ENCODE results near the gene MEI4.
"Not testable (repeated sequence)": the region's sequence is repeated elsewhere in the genome, so short reads cannot be mapped to it uniquely, and the experiment has no call there.

The MEI4 gene

DNA sequence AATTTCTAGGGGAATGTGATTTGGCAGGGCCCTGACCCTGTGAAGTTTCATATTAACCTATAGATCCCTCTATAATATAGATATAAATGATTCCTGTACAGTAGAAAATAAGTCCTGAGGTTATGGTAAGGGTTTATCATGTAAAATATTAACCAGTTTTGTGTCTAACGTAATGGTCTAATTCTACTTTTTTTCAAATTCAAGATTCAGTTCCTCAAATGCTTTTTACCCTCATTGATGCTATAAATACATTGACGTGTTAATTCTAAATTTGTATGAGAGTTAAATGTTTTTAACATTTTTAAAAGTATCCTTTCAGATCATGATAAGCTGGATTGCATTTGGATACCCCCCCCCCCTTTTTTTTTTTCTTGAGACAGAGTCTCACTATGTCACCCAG is 169.4 kb downstream of the MEI4 start:
- DNase-seq: no peak

DNA sequence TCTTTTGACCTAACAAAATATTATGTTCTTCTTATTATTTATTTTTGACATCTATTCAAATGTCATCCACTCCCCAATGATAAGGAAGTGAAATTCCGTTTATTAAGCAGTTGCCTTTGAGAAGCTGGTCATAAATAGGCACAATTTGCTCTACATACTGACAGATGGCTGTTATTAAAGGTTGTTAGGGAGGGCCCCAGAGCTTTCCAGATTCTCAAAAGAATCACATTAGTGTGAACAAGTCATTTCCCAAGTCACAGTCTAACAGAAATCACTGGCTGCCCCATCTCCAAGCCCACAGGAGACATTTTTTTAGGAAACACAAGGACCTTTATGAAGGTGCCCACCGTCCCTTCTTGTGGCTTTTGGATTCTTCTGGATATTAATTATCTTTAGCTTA is 172.4 kb downstream of the MEI4 start:
- DNase-seq: no peak

DNA sequence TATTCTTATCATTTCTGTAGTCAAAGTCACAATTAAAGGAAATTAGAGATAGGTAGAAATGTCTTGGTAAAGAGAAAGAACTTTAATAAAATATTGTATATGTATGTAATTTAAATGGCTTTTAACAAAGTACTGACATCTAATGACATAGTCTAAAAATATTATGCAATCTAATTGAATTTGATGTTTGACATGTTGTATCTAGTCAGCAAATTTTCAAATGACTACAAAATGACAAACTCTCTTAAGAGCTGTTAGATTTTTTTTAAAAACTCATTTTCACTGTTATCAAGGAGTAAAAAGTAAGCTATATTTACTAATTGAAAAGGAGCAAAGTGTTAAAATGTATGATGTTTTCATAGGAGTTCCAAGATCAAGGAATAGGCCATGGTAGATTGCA is 176.9 kb downstream of the MEI4 start:
- DNase-seq: no peak

DNA sequence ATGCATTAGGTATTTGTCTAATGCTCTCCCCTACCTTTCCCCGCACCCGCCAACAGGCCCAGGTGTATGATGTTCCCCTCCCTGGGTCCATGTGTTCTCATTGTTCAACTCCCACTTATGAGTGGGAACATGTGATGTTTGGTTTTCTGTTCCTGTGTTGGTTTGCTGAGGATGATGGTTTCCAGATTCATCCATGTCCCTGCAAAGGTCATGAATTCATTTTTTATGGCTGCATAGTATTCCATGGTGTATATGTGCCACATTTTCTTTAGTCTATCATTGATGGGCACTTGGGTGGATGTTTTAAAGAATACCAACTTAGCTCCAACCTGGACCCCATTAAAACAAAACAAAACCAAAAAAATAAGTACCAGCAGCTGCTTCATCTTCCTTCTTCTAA is 180.9 kb downstream of the MEI4 start:
- DNase-seq: not testable (repeated sequence)

DNA sequence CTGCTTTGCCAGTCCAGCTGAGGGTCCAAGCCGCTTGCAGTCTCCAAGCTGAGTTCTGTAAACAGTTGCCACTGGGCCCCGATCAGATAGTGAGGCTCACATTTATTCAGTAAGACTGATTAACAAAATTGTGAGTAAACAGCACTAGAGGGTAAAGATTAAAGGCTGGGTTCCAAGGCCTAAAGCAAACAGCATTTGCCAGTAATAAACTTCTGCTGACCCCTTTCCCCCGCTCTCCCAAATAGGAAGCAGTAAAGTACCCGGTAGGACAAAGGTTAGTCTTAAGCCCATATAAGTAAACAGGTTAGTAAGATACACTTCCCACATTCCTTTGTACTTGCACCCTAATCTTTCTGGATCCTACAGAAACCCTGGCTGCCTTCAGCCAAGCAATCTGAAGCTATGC is 181.8 kb downstream of the MEI4 start:
- DNase-seq: no peak

DNA sequence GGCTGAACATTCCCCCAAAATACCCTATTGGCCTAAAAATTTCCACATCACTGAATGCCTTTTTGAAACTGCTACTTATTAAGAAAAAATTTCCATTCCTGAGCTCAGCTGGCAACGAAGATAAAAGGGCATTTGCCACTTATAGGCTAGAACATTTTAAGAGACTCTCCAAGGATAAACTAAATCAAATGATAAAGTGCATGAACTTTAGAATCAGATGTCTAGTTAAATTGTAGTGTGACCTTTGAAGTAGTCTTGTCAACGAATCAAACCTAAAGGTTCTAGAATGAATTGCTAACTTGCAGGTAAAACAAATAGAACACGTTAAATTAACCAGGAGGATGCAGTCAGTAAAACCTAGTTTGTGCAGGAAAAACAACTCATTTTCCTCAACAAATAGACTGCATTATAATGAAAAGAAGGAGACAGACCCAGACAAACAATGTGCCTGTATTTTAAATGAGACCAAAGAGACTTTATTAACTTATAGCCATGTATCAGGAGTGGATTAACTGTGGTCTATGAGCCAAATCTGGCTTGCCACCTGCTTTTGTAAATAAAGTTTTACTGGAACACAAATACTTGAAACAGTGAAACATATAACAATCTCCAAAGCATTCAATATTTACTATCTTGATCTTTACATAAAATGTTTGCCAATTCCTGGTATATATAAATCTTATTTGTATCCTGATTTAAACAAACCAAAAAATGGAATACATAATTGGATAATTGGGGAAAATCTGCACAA is 184.4 kb downstream of the MEI4 start:
- no peak for DNase-seq

DNA sequence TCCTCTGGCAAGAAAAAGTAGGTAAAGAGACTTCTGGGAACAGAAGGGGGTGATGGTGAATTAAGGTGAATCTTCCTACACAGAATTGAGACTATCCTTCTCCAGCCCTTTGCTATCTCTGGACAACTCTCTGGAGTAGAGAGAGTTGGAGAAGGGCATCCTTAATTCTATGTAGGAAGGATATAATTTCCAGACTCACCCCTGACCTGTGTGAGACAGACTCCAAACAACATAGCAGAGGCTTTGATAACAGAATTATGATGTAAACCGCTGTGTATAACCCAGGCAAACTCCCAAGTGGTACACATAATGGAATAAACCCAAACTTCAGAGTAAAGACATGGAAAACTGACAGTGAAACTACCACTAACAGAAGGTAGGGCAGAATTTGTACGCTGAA is 186.5 kb downstream of the MEI4 start:
- DNase-seq: no peak

DNA sequence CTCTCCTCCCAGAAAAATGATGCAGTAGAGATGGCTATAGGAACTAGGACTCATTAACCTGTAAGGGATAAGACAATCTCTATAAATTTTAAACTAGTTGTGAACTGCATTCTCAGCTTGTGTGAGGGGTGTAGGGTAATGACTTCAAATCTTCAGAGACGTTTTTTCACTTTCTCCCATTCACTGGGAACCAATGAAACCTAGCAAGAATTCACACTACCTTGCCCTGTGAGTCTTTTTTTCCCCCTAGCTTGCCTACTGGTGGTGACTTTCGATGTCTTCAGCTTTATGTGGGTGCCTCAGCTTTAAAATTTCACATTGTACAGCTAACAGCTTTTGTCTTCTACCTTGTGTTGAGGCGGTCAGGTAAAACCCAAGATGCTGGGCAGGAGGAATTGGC is 192.0 kb downstream of the MEI4 start:
- DNase-seq: no peak

DNA sequence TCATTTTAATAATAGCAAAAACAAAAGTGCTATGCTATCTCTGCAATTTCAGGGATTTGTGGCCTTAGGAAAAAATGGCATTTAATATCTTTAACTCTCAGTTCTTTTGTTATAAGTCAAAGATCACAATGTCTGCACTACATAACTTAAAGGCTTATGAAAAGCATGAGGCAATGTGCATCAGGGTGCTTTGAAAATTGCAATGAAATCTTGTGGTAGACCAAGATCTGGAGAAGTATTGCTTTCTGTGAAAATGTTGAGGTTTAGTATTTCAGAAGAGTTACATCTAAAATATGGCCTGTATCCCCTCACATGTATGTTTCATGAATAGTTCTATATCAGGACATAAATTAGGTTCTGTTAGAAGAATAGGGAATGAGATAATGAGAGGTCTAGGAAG is 200.6 kb downstream of the MEI4 start:
- no peak for DNase-seq

DNA sequence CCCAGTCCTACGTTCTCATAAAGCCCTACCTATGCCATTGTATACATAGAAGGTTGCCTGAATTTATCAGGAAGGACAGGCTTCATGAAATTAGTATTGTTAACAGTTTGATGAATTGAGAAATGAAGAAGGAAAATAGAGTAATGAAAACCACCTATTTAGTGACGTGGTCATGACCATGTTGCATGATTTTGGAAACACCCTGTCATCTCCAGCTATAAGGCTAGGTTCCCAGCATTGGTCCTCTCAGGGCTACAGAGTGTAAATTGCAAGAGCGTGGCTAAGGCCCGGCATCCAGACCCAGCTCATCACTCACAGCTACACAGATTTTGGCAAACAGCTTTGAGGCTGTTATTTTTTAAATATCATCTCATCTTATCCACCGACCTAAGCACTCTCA is 203.6 kb downstream of the MEI4 start:
- DNase-seq: no peak

DNA sequence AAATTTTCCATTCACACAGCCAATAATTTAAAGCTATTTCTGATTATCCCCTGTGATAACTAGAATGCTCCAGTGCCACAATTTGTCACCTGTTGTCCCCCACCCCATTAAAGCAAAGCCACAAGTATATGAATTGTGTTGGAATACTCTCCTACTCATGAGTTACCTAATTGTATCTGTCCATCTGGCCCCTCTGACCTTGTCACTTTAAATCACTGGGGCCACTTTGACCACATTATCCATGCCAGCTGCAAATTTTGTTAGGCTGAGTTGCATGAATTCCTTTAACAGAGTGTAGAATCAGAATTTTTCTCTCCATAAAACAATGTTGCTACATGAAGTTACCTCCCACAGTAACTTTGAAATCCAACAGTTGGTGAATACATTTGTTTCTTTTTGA is 204.6 kb downstream of the MEI4 start:
- DNase-seq: no peak

DNA sequence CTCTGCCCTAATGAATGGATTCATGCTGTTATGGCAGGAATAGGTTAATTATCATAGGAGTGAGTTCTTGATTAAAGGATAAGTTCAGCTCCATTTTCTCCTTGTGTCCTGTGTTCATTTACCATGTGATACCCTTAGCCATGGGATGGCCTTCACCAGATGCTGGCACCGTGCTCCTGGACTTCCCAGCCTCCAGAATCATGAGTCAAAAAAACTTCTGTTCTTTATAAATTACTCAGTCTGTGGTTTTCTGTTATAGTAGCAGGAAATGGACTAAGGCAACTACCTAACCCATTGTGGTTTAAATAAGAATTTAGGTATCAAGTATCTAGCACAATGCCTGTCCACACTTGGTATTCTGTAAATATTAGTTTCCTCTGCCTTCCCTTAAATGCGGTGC is 223.5 kb downstream of the MEI4 start:
- DNase-seq: no peak

DNA sequence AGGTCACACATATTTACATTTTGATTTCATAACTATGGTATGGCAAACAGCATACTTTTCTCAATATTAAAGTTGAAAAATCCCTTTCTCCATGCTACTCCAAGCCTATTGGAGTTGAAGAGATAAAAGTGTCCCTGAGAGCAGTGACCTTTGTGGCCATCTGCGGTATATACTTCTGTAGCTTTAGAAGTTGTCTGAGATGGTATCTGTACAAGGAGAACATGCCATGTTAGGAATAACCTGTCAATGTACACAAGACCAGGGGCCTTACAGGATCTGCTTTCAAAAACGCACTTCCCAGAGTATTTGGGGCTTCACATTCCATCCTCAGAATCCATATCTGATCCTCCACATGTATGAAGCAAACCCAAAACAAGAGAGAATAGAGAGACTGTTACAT is 226.7 kb downstream of the MEI4 start:
- DNase-seq: no peak

DNA sequence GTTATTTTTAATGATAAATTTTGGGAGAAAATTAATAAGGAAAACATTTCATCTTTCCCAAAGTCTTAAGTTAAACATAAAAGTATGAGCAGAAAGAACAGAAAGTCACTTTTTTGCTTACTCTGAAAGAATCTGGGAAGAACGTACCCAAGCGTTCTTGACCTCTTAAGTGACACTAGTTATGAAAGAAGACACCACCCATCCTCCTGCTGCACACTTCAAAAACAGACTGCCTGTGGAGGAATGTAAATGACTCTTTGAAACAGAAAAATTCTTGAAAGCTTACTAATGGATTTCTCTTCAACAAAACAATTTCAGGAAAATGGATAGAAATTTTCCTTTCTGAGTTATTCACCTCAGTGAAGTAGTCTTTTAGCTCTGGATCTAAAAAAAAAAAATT is 227.7 kb downstream of the MEI4 start:
- DNase-seq: no peak

DNA sequence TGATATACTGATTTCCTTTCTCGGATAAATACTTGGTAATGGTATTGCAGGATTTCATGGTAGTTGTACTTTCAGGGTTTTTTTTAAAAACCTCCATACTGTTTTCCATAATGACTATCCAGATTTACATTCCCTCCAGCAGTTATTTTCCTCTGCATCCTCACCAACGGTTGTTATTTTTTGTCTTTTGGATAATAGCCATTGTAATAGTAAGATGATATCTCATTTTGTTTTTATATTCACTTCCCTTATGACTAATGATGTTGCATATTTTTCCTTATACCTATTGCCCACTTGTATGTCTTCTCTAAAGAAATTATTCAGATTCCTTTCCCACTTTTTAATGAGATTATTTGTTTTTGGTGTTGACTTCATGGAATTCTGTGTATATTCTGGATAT is 231.0 kb downstream of the MEI4 start:
- no peak for DNase-seq

DNA sequence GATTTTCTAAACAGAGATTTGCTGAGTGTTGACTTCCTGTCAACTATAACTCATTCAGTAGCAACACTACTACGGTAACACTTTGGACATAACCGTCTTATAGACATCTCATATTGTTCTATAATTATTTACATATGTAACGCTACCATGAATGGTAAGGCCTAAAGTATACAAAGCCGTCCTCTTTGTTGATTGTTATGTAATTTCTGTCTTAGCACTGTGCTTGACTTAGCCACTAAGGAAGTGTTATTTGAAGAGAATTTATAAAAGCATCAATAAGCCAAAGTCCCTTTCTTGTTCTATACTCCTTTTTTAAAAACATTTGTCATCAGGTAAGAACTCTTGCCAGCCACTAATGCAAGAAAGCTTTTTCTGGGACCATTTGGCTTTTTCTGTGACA is 240.6 kb downstream of the MEI4 start:
- DNase-seq: no peak

DNA sequence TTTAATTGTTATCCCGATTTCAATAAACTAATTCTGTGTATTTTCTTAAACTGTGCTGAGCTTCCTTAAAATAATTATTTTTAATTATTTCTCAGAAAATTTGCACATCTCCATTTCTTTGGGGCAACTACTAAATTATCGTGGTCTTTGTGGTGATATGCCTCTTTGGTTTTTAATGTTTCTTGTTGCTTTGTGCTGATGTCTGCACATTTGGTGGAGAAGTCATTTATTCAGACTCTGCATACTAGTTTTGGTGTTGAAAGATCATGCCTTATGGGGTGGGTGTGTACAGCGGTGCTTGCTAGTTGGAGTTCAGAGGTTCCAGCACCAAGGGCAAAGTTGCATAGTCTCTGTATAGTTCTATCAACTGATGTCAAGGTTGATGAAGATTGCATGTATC is 253.2 kb downstream of the MEI4 start:
- DNase-seq: no peak

DNA sequence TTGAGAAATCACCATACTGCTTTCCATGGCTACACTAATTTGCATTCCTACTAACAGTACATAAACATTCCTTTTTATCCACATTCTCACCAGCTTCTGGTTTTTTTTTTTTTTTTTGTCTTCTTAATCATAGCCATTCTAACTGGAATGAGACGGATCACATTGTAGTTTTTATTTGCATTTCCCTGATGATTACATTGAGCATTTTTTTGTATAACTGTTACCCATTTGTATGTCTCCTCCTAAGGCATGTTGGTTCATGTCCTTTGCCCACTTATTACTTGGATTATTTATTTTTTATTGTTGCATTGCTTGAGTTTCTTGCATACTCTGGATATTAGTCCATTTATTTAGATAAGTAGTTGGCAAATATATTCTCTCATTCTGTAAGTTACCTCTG is 258.0 kb downstream of the MEI4 start:
- no peak for DNase-seq

DNA sequence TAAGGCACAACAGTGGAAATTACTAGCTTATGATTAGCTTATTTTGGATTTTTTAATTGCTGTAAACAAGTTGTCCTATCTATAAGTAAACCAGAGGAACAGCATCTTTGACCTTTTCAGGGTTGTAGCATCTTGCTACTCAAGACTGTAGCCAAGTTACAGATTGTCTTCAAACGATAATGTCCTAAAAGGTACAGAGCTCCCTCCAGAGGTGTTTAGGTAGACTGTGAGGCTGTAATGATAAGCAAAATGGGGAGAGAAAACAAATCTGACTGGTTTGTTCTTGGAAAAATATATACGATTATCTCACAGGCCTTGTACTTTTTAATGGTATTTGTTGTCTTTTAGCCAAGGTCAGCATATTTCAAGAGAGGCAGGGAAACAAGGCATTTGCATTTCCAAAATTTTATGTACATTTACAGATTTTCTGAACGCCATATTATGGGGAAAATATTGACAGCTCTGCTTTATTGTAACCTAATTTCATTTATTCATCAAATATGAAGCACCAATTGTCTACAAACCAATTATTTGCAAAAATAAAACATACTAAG is 273.4 kb downstream of the MEI4 start:
- no peak for DNase-seq

DNA sequence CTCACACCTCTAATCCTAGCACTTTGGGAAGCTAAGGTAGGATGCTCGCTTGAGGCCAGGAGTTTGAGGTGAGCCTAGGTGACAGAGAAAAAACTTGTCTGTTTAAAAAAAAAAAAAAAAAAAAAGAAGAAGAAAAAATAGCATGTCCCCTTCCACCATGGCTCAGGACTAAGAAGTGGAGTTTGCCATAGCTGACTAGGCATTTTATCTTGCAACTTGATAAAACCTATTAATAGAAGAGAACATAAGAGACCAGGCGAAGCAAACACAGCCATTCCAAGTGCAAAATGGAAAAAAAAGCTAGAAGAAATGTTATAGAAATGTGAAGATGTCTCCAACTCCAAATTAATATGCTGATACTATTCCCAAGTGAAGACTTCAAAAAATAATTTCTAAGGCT is 277.5 kb downstream of the MEI4 start:
- DNase-seq: no peak

DNA sequence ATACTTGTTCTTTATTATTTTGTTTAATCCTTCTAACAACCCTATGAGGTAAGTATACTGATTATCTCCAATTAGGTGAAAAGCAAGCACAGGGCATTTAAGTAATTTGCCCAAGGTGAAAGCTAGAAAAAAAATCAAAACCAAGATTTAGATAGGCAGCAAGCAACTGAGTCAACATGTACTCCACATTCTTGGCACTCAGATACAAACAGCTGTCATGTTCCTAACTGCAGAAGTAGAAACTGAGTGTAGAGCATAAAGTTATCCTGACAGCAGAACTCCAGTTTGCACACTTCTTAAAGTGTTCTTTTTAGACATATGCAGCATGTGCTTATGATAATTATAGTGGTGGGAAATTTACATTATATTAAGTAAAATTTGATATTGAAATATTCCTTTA is 278.1 kb downstream of the MEI4 start:
- DNase-seq: no peak

DNA sequence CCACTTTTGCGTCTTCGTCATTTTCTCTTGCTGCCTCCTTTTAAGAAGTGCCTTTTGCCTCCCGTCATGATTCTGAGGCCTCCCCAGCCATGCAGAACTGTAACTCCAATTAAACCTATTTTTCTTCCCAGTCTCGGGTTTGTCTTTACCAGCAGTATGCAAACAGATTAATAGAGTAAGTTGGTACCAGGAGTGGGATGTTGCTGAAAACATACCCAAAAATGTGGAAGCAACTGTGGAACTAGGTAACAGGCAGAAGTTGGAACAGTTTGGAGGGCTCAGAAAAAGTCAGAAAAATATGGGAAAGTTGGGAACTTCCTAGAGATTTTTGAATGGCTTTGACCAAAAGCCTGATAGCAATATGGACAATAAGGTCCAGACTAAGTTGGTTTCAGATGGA is 309.2 kb downstream of the MEI4 start:
- DNase-seq: no peak

DNA sequence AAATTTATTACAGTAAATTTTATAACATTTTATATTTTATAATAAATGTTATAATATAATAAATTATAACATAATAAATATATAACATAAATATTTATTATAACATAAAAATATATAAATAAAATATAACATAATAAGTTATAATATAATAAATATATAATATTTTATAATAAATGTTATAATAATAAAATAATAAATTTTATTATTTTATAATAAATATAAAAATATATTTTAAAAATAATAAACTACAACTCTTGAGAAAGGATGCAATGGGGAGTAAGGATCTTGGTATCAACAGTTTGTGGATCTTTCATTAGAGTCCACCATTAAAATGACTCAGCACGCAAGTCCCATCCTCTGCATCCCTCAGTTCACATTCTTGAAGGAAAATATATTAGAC is 312.6 kb downstream of the MEI4 start:
- DNase-seq: no peak

DNA sequence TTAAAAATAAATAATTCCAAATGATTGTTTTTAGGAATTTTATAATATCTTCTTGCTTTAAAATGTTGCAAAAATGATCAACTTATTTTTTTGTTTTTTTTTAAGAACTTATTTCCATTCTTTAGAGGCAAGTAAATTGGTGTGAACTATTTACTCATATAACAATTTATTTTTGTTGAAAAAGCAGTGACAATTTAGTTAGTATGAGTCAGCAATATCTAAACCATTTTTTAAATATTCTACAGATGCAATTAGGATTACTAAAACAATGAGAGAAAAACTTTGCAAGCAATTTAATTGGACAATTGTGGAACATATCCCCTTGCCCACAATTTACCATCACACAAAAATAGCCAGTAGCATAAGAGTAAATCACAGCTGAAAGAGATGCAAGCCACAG is 319.5 kb downstream of the MEI4 start:
- no peak for DNase-seq
